HG02610 (cell line): ENCODE data around the gene ZNF844.
A peak's percentile ranks its signal among the peaks of the same experiment; 100 is the strongest.
"Not testable (repeated sequence)": the region's sequence is repeated elsewhere in the genome, so short reads cannot be mapped to it uniquely, and the experiment has no call there.

Experiments
- ATAC-seq: cut with Tn5 transposase; IDR thresholded peaks from one replicate; pipeline ENCODE4 v1.9.1; 2021; ENCODE audit warnings: mild to moderate bottlenecking, moderate library complexity; ENCODE audit not compliant: unreplicated experiment

Gene ZNF844

GRCh38 chr19:12064590-12065538, at the start of gene ZNF844:
ZNF844 (plus strand) TSS chr19:12064731; CDS start chr19:12064874, 143 bp downstream.
- ATAC-seq, result peak; percentile 78

- ATAC-seq, result no peak
Measured at GRCh38 chr19:12015015-12015752, 49.3 kb upstream of the ZNF844 start.

- ATAC-seq, result no peak
Measured at GRCh38 chr19:12015753-12016116, 48.8 kb upstream of the ZNF844 start.

GRCh38 chr19:12034198-12034597, 30.3 kb upstream of the ZNF844 start:
- ATAC-seq, result no peak

GRCh38 chr19:12034620-12035019, 29.9 kb upstream of the ZNF844 start:
- ATAC-seq, result no peak

- peak; percentile 84 for ATAC-seq
Measured at GRCh38 chr19:12035220-12036172, 29.0 kb upstream of the ZNF844 start, which contains the start of gene ZNF433. ZNF433 (minus strand) TSS chr19:12035679; CDS start chr19:12035539, 140 bp downstream.

GRCh38 chr19:12042893-12043292, 21.6 kb upstream of the ZNF844 start:
- no peak for ATAC-seq

GRCh38 chr19:12043752-12044422, 20.6 kb upstream of the ZNF844 start:
- ATAC-seq, result no peak

- ATAC-seq, result no peak
Measured at GRCh38 chr19:12047868-12048267, 16.7 kb upstream of the ZNF844 start.

GRCh38 chr19:12052091-12052496, 12.4 kb upstream of the ZNF844 start:
- ATAC-seq, result peak; percentile 7

GRCh38 chr19:12052497-12053169, 11.9 kb upstream of the ZNF844 start, which contains the start of gene ZNF878:
ZNF878 (minus strand) TSS chr19:12052961; CDS start chr19:12052801, 160 bp downstream.
- peak; percentile 90 for ATAC-seq

GRCh38 chr19:12055784-12056183, 8.7 kb upstream of the ZNF844 start:
- no peak for ATAC-seq

- no peak for ATAC-seq
Measured at GRCh38 chr19:12075538-12076139, 11.1 kb downstream of the ZNF844 start.

GRCh38 chr19:12076331-12076730, 11.8 kb downstream of the ZNF844 start:
- not testable (repeated sequence) for ATAC-seq

- no peak for ATAC-seq
Measured at GRCh38 chr19:12077375-12077774, 12.8 kb downstream of the ZNF844 start.

GRCh38 chr19:12083336-12083735, 18.8 kb downstream of the ZNF844 start:
- not testable (repeated sequence) for ATAC-seq

- ATAC-seq, result no peak
Measured at GRCh38 chr19:12085074-12085818, 20.7 kb downstream of the ZNF844 start.

GRCh38 chr19:12090807-12091206, 26.3 kb downstream of the ZNF844 start:
- ATAC-seq, result no peak
